KMS-11 (cell line): ENCODE measurements around the gene TMEM161A.

Experiments used
- H2AFZ ChIP-seq: fragments of 200-600 bp; sonication (generic); 2 replicates; pipeline ENCODE4 v1.6.1; 2016; ENCODE audit warnings: antibody characterized with exemption, mixed run types, low read depth
- H3K27ac ChIP-seq: fragments of 200-600 bp; sonication (generic); 2 replicates; pipeline ENCODE4 v1.6.1; 2016; ENCODE audit warnings: mild to moderate bottlenecking, mixed run types
- H3K27me3 ChIP-seq: fragments of 200-600 bp; sonication (generic); 2 replicates; pipeline ENCODE4 v1.6.1; 2017; ENCODE audit warnings: mild to moderate bottlenecking, low read depth, mixed run types, moderate library complexity; ENCODE audit not compliant: insufficient read depth
- H3K36me3 ChIP-seq: fragments of 200-600 bp; sonication (generic); 2 replicates; pipeline ENCODE4 v1.6.1; 2017; ENCODE audit warnings: mild to moderate bottlenecking, mixed run types; ENCODE audit not compliant: insufficient read depth
- H3K4me1 ChIP-seq: fragments of 200-600 bp; sonication (generic); 2 replicates; pipeline ENCODE4 v1.6.1; 2016; ENCODE audit warnings: mild to moderate bottlenecking, low read depth, mixed run types; ENCODE audit not compliant: poor library complexity, severe bottlenecking
- H3K4me2 ChIP-seq: fragments of 200-600 bp; sonication (generic); 2 replicates; pipeline ENCODE4 v1.7.0; 2016; ENCODE audit warnings: mild to moderate bottlenecking, mixed run types
- H3K4me3 ChIP-seq: fragments of 200-600 bp; sonication (generic); IDR thresholded peaks from 2 replicates; pipeline ENCODE4 v1.6.1; 2017; ENCODE audit warnings: low read depth, low read length, mixed read lengths; ENCODE audit not compliant: insufficient read depth
- H3K79me2 ChIP-seq: fragments of 200-600 bp; sonication (generic); 2 replicates; pipeline ENCODE4 v1.6.1; 2016; ENCODE audit warnings: low read depth, mixed run types; ENCODE audit not compliant: insufficient read depth
- H3K9ac ChIP-seq: fragments of 200-600 bp; sonication (generic); 2 replicates; pipeline ENCODE4 v1.6.1; 2016; ENCODE audit warnings: mild to moderate bottlenecking, mixed run types
- H4K20me1 ChIP-seq: fragments of 200-600 bp; sonication (generic); 2 replicates; pipeline ENCODE4 v1.6.1; 2016; ENCODE audit warnings: mild to moderate bottlenecking, mixed run types; ENCODE audit not compliant: insufficient read depth
- TF ChIP-seq, protein P1 (sequence below): fragments of 200-600 bp; sonication (generic); conservative IDR thresholded peaks from 2 replicates; pipeline ENCODE4 v1.6.1; 2017; ENCODE audit warnings: low read depth, mild to moderate bottlenecking, antibody characterized with exemption, low read length, moderate library complexity, mixed read lengths

TMEM161A gene

DNA sequence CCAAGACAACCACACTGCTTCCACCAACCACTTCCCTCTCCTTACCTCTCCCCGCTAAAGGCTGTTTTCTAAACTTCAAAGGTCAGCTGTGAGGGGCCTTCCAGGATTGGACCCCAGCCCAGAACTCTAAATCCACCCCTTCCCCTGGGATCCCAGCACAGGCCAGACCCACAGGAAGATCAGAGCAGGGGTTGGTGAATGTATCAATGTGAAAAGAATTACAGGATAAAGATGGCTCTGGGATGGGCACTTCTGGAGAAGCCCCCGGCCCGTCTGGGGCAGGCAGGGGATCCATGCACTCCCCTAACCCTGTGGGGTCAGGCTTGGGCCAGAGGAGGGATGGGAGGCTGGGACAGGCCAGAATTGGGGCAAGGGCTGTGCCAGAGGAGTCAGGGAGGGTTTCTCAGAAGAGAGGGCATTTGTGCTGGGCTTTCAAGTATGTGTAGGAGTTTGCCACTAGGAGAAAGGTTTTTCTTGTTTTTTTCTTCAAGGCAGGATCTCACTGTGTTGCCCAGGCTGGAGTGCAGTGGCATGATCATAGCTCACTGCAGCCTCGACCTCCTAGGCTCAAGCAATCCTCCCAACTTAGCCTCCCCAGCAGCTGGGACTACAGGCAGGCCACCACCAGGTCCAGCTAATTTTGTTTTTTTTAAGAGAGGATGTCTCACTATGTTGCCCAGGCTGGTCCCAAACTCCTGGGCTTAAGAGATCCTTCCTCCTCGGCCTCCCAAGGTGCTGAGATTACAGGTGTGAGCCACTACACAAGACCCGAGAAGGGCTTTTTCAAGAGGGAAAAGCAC lies 32.8 kb upstream of the TMEM161A start:
- no peaks in the 10 kb centered on the region for H3K79me2 ChIP-seq
- TF ChIP-seq, protein P1, sequence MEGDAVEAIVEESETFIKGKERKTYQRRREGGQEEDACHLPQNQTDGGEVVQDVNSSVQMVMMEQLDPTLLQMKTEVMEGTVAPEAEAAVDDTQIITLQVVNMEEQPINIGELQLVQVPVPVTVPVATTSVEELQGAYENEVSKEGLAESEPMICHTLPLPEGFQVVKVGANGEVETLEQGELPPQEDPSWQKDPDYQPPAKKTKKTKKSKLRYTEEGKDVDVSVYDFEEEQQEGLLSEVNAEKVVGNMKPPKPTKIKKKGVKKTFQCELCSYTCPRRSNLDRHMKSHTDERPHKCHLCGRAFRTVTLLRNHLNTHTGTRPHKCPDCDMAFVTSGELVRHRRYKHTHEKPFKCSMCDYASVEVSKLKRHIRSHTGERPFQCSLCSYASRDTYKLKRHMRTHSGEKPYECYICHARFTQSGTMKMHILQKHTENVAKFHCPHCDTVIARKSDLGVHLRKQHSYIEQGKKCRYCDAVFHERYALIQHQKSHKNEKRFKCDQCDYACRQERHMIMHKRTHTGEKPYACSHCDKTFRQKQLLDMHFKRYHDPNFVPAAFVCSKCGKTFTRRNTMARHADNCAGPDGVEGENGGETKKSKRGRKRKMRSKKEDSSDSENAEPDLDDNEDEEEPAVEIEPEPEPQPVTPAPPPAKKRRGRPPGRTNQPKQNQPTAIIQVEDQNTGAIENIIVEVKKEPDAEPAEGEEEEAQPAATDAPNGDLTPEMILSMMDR, result no peak
- no peak overlapping the region for H3K4me3 ChIP-seq
- H3K27ac ChIP-seq, result no peak overlapping the region
- H3K4me1 ChIP-seq, result peaks cover 22% of the 10 kb centered on the region
- no peaks in the 10 kb centered on the region for H3K36me3 ChIP-seq
- no peak overlapping the region for H3K4me2 ChIP-seq
- H4K20me1 ChIP-seq, result no peaks in the 10 kb centered on the region
- no peak overlapping the region for H3K9ac ChIP-seq
- H3K27me3 ChIP-seq, result no peaks in the 10 kb centered on the region
- H2AFZ ChIP-seq, result no peak overlapping the region

DNA sequence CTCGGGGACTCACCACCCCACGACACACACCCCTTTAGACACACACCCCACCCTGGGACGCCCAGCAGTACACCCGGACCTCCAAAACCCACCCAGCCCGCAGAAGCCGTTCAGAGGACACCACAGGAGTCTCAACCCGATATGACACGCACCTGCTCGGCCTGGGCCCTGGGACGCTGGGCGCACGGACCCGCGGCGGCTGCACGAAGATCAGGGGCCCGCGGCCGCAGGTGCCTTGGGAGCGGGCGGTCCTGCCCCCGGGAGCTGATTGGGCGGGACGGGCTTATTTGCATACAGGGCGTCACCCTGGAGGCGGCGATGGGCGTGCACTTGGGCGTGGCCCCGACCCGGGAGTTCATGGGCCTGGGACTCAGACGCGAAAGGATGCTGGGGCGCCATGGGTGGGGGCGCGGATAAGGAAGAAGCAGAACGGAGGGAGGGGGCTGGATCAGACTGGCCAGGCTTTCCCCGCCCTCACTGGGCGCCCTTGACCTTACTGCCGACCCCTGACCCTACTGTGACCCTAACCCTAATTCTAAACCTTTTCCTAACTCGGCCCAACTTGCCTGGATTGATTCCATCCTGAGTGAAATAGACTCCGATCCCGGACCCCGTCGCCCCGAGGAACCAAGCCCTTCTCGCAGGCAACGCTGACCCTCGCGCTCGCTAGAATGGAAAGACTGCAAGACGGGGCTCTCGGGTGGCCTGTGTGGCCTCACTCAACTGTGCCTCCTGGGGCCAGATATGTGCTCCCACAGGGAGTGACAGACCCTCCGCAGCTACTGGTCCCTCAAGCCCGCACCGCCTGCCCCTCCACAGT lies 32.0 kb upstream of the TMEM161A start, which contains the start of gene MEF2B:
Gene MEF2B (minus strand): TSS at position 211 of the 820 bp plus-strand sequence. CDS start 19,528 bp downstream, outside the sequence.
- H3K4me3 ChIP-seq, result no peak within 1 kb of the TSS
- no peaks in the 10 kb centered on the region for H3K27me3 ChIP-seq
- no peaks in the 10 kb centered on the region for H3K36me3 ChIP-seq
- TF ChIP-seq, protein P1, result no peak
- peaks cover 21% of the 10 kb centered on the region for H3K4me1 ChIP-seq
- no peak within 1 kb of the TSS for H3K27ac ChIP-seq
- no peaks in the 10 kb centered on the region for H4K20me1 ChIP-seq
- no peak within 1 kb of the TSS for H2AFZ ChIP-seq
- no peak within 1 kb of the TSS for H3K9ac ChIP-seq
- H3K4me2 ChIP-seq, result peak within 1 kb of the TSS; percentile 29
- no peaks in the 10 kb centered on the region for H3K79me2 ChIP-seq

GRCh38 chr19:19169236-19170052 lies 31.2 kb upstream of the TMEM161A start:
- Histone ChIP-seq H3K79me2 (no peaks in the 10 kb centered on the region), H4K20me1 (no peaks in the 10 kb centered on the region), H3K4me2 (peak overlapping the region; percentile 29), H3K4me3 (no peak overlapping the region), H3K4me1 (peaks cover 14% of the 10 kb centered on the region), H3K36me3 (no peaks in the 10 kb centered on the region), H3K27me3 (no peaks in the 10 kb centered on the region), H3K27ac (no peak overlapping the region), H3K9ac (no peak overlapping the region), H2AFZ (no peak overlapping the region)
- TF ChIP-seq, protein P1, result no peak

DNA sequence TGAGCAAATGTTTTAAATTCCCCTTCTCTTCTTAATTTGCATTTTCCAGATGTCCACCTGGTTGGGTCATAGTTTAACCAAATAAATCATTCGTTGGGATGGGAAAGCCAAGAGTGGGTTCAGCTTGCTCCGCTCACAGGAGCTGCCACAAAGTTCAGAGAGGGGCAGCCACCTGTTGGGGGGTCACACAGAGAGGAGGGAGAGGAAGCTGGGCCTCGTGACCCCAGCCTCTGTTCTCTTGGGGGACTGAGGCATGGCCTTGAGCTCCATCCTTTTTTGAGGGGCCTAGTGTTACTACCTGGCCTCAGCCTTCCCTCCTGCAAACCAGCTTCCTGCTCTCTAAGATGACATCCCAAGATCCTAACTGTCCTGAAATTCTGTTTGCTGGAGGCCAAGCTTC lies 29.3 kb upstream of the TMEM161A start:
- Histone ChIP-seq H3K4me3 (no peak overlapping the region), H3K27me3 (no peaks in the 10 kb centered on the region), H3K9ac (no peak overlapping the region), H3K79me2 (no peaks in the 10 kb centered on the region), H2AFZ (no peak overlapping the region), H3K36me3 (no peaks in the 10 kb centered on the region), H4K20me1 (no peaks in the 10 kb centered on the region), H3K4me2 (no peak overlapping the region), H3K27ac (no peak overlapping the region), H3K4me1 (peaks cover 14% of the 10 kb centered on the region)
- TF ChIP-seq, protein P1, result no peak
